ENCODE data around the gene SSC4D.

GRCh38 chr7:76380623-76380966, 28.9 kb downstream of the SSC4D start:
- TF ChIP-seq, protein P1, sequence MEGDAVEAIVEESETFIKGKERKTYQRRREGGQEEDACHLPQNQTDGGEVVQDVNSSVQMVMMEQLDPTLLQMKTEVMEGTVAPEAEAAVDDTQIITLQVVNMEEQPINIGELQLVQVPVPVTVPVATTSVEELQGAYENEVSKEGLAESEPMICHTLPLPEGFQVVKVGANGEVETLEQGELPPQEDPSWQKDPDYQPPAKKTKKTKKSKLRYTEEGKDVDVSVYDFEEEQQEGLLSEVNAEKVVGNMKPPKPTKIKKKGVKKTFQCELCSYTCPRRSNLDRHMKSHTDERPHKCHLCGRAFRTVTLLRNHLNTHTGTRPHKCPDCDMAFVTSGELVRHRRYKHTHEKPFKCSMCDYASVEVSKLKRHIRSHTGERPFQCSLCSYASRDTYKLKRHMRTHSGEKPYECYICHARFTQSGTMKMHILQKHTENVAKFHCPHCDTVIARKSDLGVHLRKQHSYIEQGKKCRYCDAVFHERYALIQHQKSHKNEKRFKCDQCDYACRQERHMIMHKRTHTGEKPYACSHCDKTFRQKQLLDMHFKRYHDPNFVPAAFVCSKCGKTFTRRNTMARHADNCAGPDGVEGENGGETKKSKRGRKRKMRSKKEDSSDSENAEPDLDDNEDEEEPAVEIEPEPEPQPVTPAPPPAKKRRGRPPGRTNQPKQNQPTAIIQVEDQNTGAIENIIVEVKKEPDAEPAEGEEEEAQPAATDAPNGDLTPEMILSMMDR (IDR thresholded peaks at IDR 0.05 in 8 of 11, conservative IDR thresholded peaks at IDR 0.05 in 3 of 11), result no peak
- TF ChIP-seq POLR2A (IDR thresholded peaks at IDR 0.05) (no peak), POLR2AphosphoS5 (IDR thresholded peaks at IDR 0.05) (no peak)

Measured in spleen (tissue), 7 donors.